NT2/D1 (cell line): Measurements from ENCODE around the gene AMN1.
"Not testable (repeated sequence)": the region's sequence is repeated elsewhere in the genome, so short reads cannot be mapped to it uniquely, and the experiment has no call there.

Experiments
- YY1 ChIP-seq: IDR thresholded peaks from 2 replicates; pipeline ENCODE4 v1.6.1; 2011; ENCODE audit not compliant: insufficient read length, insufficient read depth
- ZNF274 ChIP-seq: IDR thresholded peaks from 2 replicates; pipeline ENCODE4 v1.6.1; 2011; ENCODE audit warnings: mild to moderate bottlenecking, low read depth, low read length

DNA sequence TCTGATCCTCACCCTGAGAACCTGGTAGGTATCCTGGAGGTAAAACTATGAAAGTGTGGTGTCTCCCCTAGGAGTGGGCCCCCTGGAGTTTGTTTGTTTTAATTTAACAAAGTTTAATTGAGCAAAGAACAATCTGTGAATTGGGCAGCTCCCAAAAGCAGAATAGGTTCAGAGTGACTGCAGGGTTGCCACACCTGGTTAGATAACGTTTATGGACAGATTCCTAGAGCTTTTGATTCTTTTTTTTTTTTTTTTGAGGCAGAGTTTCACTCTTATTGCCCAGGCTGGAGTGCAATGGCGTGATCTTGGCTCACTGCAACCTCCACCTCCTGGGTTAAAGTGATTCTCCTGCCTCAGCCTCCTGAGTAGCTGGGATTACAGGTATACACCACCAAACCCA lies 59.2 kb downstream of the AMN1 start:
- not testable (repeated sequence) for TF ChIP-seq YY1, ZNF274
